GM12872 (cell line): Measurements from ENCODE around the gene KRTAP4-3.

Experiments used
- TF ChIP-seq, protein P1 (sequence below): IDR thresholded peaks from 3 replicates; pipeline ENCODE4 v1.5.1; 2011; ENCODE audit warnings: low read depth, mild to moderate bottlenecking, low read length, moderate library complexity; ENCODE audit not compliant: insufficient read depth

The KRTAP4-3 gene

DNA sequence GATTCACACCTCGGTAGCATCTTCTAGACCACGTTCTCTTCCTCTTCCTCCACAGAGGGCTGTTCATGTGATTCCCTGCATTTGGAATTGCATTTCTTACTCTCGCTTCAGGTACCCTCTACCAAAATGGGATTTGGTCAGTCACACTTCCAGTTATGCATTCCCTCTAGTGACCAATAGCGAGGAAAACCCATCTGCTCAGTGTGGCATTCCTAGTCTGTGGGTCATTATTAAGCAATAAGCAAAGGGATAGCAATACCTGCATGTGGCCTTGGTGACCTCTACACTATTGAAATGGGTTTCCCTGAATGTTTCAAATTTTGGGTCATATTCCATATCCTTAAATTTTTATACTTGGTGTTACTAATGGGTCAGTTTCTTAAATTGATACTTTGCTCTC lies 18.0 kb downstream of the KRTAP4-3 start:
- TF ChIP-seq, protein P1, sequence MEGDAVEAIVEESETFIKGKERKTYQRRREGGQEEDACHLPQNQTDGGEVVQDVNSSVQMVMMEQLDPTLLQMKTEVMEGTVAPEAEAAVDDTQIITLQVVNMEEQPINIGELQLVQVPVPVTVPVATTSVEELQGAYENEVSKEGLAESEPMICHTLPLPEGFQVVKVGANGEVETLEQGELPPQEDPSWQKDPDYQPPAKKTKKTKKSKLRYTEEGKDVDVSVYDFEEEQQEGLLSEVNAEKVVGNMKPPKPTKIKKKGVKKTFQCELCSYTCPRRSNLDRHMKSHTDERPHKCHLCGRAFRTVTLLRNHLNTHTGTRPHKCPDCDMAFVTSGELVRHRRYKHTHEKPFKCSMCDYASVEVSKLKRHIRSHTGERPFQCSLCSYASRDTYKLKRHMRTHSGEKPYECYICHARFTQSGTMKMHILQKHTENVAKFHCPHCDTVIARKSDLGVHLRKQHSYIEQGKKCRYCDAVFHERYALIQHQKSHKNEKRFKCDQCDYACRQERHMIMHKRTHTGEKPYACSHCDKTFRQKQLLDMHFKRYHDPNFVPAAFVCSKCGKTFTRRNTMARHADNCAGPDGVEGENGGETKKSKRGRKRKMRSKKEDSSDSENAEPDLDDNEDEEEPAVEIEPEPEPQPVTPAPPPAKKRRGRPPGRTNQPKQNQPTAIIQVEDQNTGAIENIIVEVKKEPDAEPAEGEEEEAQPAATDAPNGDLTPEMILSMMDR: no peak

DNA sequence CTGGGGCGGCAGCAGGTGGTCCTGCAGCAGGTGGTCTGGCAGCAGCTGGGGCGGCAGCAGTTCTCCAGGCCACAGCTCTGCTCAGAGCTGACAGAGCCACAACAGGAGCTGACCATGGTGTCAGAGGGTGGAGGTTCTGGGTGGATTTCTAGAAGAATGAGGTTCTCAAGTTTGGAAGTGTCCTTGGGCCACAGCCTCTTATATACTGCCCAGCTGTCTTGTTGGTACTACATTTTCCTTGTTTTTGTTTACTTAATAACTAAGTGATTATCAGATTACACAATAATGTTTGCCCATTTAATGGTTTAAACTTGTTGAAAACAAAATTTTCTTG lies 18.4 kb downstream of the KRTAP4-3 start, which contains the start of gene KRTAP4-5:
KRTAP4-5 (minus strand) TSS at position 174 of the 334 bp plus-strand sequence; CDS start at position 116, 58 bp downstream.
- TF ChIP-seq, protein P1: no peak

DNA sequence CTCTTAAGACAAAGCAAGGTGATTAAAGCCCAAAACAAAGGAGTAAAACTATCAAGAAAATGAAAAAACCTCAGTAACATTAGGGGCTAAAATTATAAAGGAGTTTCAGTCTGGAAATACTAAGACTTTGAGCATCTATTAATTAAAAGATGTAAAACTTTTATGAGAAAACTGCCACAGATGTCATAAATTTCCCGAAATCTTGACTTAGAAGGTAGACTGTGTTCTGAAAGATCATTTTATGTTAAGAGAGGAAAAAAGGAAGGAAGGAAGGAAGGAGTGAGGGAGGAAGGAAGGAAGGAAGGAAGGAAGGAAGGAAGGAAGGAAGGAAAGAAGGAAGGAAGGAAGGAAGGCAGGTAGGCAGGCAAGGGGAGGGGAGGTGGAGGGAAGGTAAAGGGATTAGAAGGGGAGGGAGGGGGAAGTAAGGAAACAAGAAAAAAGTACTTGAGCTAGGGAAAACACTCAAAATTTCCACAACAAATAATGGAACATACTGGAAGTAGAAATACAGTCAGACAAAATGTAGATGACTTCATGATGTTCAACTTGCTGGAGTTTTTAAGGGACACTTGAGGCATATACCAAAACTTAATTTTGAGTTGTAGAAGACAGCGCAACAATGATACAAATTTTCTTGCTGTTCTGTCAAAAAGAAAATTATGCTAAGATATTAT lies 20.4 kb downstream of the KRTAP4-3 start:
- TF ChIP-seq, protein P1: no peak

DNA sequence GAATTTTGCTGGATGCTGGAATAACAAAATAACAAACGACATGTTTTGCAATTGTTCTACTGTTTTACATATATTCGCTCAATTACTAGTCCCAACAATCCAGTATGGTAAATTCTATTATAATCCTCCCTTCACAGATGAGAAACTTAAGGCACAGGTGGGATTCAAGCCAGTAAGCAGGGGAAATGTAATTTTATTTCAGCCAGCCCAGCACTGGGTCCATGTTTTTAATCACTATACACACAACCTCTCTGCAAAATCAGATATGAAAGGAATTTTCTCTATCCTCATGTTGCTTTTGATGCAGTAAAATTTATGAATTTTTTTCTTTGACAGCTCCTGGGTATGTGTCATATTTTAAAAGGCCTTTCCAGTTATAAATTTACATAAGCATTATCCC lies 22.8 kb downstream of the KRTAP4-3 start:
- TF ChIP-seq, protein P1: no peak

DNA sequence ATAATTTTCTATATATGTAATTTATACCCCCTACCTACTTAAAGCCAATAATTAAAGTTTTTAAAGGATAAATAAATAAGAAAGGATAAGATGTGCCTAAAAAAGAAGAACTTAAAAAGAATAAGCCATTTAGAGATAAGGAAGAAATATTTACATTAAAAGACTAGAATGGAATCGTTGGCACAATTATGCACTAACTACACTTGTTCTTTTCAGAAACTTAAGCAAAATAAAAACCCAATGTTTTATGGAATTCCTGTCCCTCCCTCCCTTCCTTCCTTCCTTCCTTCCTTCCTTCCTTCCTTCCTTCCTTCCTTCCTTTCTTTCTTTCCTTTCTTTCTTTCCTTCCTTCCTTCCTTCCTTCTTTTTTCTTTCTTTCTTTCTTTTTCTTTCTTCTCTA lies 23.2 kb downstream of the KRTAP4-3 start:
- TF ChIP-seq, protein P1: no peak

DNA sequence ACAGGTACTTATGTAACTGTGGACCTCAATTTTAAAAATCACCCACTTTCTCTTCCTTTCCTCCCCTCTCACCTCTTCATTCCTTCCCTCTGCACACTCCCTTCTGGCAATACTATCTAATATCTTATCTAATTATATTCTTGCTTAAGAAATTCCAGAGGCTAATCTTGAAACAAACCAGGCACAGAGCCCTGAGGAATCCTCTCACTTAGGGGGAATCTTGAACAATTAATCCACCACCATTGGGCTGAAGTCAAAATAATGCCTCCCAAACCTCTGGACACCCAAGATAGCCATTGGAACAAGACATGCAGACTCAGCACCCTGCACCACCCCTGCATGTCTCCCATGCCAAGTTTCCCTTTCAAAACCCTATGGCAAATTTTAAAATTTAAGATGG lies 26.7 kb downstream of the KRTAP4-3 start:
- TF ChIP-seq, protein P1: no peak

DNA sequence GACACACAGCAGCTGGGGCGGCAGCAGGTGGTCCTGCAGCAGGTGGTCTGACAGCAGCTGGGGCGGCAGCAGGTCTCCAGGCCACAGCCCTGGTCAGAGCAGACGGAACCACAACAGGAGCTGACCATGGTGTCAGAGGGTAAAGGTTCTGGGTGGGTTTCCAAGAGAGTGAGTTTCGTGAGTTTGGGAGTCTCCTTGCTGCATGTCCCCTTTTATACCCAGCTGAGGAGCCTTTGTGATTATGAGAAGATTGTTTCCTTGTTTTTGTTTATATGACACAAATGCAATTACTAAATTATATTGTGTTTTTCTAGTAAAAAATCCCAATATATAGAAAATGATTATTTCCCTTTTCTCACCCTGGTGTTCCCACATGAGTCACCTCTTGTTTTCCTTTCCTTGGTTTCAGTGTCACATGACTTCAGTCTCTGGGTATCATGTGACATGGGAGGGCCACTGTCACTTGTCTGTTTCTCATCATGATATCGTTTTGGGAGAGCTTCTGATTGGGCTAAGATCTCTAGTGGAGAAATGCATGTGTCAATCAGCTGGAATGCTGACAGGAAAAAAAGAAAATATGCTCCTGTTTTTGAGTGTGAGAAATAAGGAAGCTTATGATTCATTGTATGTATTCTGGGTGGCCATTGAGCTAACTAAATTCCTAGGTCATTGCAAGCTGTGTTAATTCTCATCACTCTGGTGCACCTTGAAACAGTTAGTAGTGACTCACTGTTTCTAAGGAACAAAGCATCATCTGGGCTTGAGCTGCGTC lies 27.5 kb downstream of the KRTAP4-3 start, which contains the start of gene KRTAP4-6:
KRTAP4-6 (minus strand) TSS at position 185 of the 772 bp plus-strand sequence; CDS start at position 128, 57 bp downstream.
- TF ChIP-seq, protein P1: no peak
